ENCODE measurements around the gene ECM1.

The ECM1 gene

DNA sequence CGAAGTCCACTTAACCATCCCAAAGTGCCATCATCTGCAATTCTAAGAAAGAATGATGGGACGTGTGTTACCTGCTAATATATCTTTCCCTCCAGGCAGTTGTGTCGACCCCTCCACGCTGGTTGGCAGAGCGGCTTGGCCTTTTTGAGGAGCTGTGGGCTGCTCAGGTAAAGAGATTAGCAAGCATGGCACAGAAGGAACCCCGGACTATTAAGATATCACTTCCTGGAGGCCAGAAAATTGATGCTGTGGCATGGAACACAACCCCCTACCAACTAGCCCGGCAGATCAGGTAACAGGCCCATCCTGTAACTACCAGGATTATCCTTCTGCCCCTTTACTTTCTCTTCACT lies 20.2 kb upstream of the ECM1 start:
- no peaks in the 10 kb centered on the region for H4K20me1 ChIP-seq (ENCODE audit: insufficient read depth, low read length)
- H3K4me3 ChIP-seq (ENCODE audit: low read length) = peak overlapping the region; percentile 87
- H3K4me2 ChIP-seq (ENCODE audit: low read length) = peak overlapping the region; percentile 96
- no peaks in the 10 kb centered on the region for H3K9me3 ChIP-seq (ENCODE audit: insufficient read depth, low read length)
- H3K4me1 ChIP-seq (ENCODE audit: low read length) = peaks cover 7% of the 10 kb centered on the region
- H3K36me3 ChIP-seq (replicated peaks; ENCODE audit: low read depth, low read length) = peaks cover 18% of the 10 kb centered on the region
- peaks cover 14% of the 10 kb centered on the region for H3K79me2 ChIP-seq (ENCODE audit: low read length)
- no peaks in the 10 kb centered on the region for H3K27me3 ChIP-seq (ENCODE audit: low read depth, low read length)
- H3K9ac ChIP-seq (ENCODE audit: low read length) = peak overlapping the region; percentile 86
- no peak for TF ChIP-seq EZH2phosphoT487 (IDR thresholded peaks at IDR 0.05; ENCODE audit: low read depth)
- TF ChIP-seq, protein P1, sequence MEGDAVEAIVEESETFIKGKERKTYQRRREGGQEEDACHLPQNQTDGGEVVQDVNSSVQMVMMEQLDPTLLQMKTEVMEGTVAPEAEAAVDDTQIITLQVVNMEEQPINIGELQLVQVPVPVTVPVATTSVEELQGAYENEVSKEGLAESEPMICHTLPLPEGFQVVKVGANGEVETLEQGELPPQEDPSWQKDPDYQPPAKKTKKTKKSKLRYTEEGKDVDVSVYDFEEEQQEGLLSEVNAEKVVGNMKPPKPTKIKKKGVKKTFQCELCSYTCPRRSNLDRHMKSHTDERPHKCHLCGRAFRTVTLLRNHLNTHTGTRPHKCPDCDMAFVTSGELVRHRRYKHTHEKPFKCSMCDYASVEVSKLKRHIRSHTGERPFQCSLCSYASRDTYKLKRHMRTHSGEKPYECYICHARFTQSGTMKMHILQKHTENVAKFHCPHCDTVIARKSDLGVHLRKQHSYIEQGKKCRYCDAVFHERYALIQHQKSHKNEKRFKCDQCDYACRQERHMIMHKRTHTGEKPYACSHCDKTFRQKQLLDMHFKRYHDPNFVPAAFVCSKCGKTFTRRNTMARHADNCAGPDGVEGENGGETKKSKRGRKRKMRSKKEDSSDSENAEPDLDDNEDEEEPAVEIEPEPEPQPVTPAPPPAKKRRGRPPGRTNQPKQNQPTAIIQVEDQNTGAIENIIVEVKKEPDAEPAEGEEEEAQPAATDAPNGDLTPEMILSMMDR (IDR thresholded peaks at IDR 0.05; ENCODE audit: low read depth, low read length) = no peak
- peak overlapping the region; percentile 65; the same call in 1 of the 2 replicates for H2AFZ ChIP-seq (ENCODE audit: low read depth, low read length)
- H3K27ac ChIP-seq (ENCODE audit: low read length) = peak overlapping the region; percentile 22

DNA sequence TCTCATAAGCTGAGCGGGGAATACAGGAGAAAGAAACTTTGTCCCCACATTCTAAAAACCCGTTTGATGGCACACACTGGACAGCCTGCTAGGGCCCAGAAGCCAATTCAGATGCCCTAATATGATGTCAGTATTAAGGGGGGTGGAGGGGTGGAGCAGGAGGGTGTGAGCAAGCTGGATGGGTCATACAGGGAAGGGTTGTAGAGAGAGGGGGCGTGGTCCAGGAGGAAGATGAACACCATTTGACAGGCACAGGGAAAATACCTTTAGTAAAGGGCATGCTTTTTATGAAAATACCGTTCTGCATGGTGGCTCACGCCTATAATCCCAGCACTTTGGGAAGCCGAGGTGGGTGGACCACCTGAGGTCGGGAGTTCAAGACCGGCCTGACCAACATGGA lies 14.7 kb upstream of the ECM1 start:
- Histone ChIP-seq H3K4me3 (ENCODE audit: low read length) (no peak overlapping the region), H3K36me3 (replicated peaks; ENCODE audit: low read depth, low read length) (peaks cover 43% of the 10 kb centered on the region), H3K9ac (ENCODE audit: low read length) (no peak overlapping the region), H3K79me2 (ENCODE audit: low read length) (peaks cover 4% of the 10 kb centered on the region), H4K20me1 (ENCODE audit: insufficient read depth, low read length) (no peaks in the 10 kb centered on the region), H2AFZ (ENCODE audit: low read depth, low read length) (no peak overlapping the region), H3K4me1 (ENCODE audit: low read length) (peaks cover 2% of the 10 kb centered on the region), H3K27ac (ENCODE audit: low read length) (no peak overlapping the region), H3K9me3 (ENCODE audit: insufficient read depth, low read length) (no peaks in the 10 kb centered on the region), H3K27me3 (ENCODE audit: low read depth, low read length) (no peaks in the 10 kb centered on the region), H3K4me2 (ENCODE audit: low read length) (no peak overlapping the region)
- TF ChIP-seq, protein P1 (IDR thresholded peaks at IDR 0.05; ENCODE audit: low read depth, low read length) = no peak
- no peak for TF ChIP-seq EZH2phosphoT487 (IDR thresholded peaks at IDR 0.05; ENCODE audit: low read depth)

DNA sequence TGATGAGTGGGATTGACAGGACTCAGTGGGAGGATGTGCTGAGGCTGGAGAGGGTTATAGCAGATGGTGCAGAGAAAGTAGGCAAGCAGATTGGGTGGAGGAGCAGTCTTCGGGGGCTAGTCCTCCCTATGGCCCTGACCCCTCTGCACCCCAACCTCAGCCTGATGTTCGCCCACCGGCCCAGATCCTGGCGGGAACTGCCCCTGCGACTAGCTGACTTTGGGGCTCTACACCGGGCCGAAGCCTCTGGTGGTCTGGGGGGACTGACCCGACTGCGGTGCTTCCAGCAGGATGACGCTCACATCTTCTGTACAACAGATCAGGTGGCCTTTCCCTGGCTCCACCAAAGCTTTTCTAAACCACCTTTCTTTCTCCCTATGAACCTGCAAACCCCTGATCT lies 9.6 kb upstream of the ECM1 start:
- Histone ChIP-seq H3K4me1 (ENCODE audit: low read length) (no peaks in the 10 kb centered on the region), H3K4me3 (ENCODE audit: low read length) (no peak overlapping the region), H3K9ac (ENCODE audit: low read length) (no peak overlapping the region), H3K36me3 (replicated peaks; ENCODE audit: low read depth, low read length) (peaks cover 42% of the 10 kb centered on the region), H3K79me2 (ENCODE audit: low read length) (no peaks in the 10 kb centered on the region), H3K4me2 (ENCODE audit: low read length) (no peak overlapping the region), H3K27ac (ENCODE audit: low read length) (no peak overlapping the region), H3K9me3 (ENCODE audit: insufficient read depth, low read length) (no peaks in the 10 kb centered on the region), H3K27me3 (ENCODE audit: low read depth, low read length) (no peaks in the 10 kb centered on the region), H4K20me1 (ENCODE audit: insufficient read depth, low read length) (no peaks in the 10 kb centered on the region), H2AFZ (ENCODE audit: low read depth, low read length) (no peak overlapping the region)
- no peak for TF ChIP-seq EZH2phosphoT487 (IDR thresholded peaks at IDR 0.05; ENCODE audit: low read depth)
- TF ChIP-seq, protein P1 (IDR thresholded peaks at IDR 0.05; ENCODE audit: low read depth, low read length) = no peak

DNA sequence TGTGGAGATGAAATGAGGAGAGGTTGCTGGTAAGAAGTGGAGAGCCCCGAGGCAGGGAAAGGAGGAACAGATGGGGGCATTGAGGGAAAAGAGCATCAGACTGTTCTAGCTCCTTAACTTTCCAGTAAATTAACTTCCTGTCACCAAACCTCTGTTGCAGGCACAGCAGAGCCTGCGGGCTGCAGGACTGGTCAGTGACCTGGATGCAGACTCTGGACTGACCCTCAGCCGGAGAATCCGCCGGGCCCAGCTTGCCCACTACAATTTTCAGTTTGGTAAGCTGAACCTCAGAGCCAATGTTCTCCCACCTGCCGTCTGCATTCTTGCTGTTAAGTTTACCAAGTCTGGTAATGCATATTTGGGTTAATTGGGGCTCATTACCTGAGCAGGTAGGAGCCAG lies 2.5 kb upstream of the ECM1 start:
- TF ChIP-seq, protein P1 (IDR thresholded peaks at IDR 0.05; ENCODE audit: low read depth, low read length) = no peak
- TF ChIP-seq EZH2phosphoT487 (IDR thresholded peaks at IDR 0.05; ENCODE audit: low read depth) = no peak
- no peak overlapping the region for H3K4me2 ChIP-seq (ENCODE audit: low read length)
- H3K9ac ChIP-seq (ENCODE audit: low read length) = no peak overlapping the region
- H3K4me3 ChIP-seq (ENCODE audit: low read length) = no peak overlapping the region
- no peaks in the 10 kb centered on the region for H3K27me3 ChIP-seq (ENCODE audit: low read depth, low read length)
- H2AFZ ChIP-seq (ENCODE audit: low read depth, low read length) = no peak overlapping the region
- no peaks in the 10 kb centered on the region for H3K4me1 ChIP-seq (ENCODE audit: low read length)
- H3K27ac ChIP-seq (ENCODE audit: low read length) = no peak overlapping the region
- H4K20me1 ChIP-seq (ENCODE audit: insufficient read depth, low read length) = no peaks in the 10 kb centered on the region
- H3K36me3 ChIP-seq (replicated peaks; ENCODE audit: low read depth, low read length) = peaks cover 31% of the 10 kb centered on the region
- H3K79me2 ChIP-seq (ENCODE audit: low read length) = no peaks in the 10 kb centered on the region
- no peaks in the 10 kb centered on the region for H3K9me3 ChIP-seq (ENCODE audit: insufficient read depth, low read length)

All from OCI-LY3 (cell line).